GM18517 (cell line): Measurements from ENCODE around the gene C16orf90.
"Not testable (repeated sequence)": the region's sequence is repeated elsewhere in the genome, so short reads cannot be mapped to it uniquely, and the experiment has no call there.

ENCODE experiments used
- ATAC-seq: cut with Tn5 transposase; IDR thresholded peaks from one replicate; pipeline ENCODE4 v1.9.1; 2021; ENCODE audit warnings: mild to moderate bottlenecking, moderate library complexity; ENCODE audit not compliant: unreplicated experiment

The C16orf90 gene, protein sequence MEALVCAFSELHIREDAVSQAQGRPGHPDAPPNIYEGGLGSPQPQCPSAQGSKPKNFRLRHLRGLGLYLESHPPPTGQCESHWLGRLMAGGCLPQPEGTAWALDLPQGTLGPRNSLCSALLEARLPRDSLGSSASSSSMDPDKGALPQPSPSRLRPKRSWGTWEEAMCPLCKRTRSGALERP

DNA sequence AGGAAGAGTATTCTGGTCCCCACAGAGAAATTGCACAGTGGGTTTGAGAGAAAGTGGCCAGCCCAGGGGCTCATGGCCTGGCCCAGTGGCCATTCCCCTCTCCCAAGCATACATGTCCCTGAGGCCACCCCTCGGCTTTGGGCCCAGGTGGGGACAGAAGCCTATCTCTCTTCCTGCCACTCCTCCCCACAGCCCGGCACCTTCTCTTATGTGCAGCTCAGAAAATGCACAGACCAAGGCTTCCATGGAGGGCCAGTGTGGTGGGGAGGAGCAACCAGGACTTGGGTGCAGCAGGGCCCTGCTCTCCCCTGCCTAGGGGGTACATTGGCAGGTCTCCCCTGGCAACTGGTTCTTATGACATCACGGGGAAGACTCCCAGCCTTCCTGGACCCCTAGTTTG, at the start of gene C16orf90:
TSS of gene C16orf90 (minus strand) at position 314 of the 400 bp plus-strand sequence. CDS start at position 246, 68 bp downstream.
- no peak for ATAC-seq

DNA sequence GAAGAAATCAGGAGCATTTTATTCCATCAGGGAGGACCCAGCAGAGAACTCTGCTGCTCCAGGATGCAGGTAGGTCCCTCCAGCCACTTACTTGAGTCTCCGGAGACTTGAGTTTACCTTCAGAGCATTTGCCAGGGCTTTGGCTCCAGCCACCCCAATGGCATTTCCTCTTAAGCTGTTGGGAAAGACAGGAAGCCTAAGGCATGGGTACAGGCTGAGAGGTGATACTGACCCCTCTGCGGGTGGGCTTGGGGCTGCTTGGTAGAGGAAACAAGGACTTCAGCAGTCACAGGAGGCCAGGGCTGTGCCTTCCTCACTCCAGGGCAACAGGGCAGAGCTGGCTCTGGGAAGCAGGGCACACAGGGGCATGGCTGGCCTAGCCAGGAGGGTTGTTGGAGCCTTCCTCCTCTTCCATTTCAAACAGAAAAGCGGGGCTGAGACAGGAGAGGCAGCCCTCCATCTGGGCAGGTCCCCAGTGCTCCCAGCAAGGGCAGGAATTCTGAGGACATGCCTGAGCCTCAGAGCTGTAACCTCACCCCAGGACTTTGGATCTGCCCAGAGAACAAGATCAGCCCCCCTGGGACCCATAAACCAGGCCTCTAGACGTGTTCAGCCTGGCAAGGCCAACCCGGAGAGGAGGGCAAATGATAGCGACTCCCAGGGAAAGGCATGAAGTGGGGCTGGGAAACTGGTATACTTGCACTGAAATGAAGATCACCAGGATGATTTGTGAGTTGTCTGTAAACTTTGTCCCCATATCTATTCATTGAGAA, 47.5 kb upstream of the C16orf90 start:
- no peak for ATAC-seq

DNA sequence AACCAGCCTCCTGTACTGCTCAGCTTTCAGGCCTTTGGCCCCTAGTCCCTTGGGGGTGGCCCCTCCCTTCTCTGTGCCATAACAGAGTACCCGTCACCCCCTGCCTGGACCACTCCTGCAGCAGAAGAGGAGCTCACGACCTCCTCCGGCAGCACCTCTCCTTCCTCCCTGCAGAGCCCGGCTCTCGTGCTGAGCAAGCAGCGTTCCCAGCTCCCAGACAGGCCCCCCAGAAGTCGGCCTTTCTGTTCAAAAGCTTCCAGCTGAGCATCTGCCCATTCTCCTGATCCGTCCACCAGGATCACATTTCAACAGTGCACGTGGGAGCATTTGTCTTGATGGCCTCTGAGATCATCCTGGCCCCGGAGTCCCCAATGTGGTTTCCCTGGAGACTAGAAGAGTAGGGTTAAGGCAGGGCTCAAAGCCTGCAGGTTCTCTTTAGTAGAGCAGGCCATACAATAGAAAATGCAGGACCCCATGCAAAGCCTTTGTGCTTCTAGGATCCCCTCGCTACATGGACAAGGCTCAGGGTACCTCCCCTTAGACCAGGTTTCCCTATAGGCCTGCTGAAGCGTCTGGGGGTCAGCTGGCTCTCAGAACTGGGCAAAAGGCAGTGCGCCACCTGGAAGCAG, 46.4 kb upstream of the C16orf90 start:
- no peak for ATAC-seq

DNA sequence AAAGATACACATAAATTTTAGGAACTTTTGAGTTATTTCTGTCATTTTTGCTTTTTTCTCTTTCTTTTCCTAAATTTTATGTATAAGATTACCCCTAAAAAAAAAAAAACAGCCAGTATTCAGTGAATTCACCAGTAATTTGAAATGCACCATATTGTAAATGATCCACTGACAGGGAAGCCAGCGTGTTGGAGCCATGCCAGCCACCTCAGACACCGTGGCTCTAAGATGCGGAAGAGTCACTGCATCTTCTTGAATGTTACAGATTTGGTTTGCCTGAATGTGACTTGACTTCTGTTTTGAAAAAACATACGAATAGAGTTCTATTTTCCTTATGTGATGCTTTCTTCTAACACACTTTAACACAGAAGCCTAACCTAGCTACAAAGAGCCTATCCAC, 42.9 kb upstream of the C16orf90 start:
- ATAC-seq: no peak

DNA sequence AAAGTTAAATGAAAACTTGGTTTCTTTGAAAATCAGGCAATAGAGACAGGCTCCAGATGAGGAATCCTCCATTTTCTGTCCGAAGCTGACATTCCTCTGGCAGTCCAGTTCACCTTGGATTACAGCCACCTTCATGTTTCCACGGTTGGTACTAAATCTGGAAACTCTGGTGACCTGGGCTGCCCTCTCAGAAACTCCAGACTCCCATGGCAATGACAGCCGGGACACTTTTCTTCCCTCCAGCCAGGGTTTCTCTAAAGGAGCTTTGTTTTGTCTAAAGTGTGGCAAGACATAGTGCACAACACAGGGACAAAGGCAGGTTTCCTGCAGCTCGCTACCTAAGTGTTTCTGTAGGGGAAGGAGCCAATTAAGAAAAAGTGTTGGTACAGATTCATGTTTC, 41.6 kb upstream of the C16orf90 start:
- no peak for ATAC-seq

DNA sequence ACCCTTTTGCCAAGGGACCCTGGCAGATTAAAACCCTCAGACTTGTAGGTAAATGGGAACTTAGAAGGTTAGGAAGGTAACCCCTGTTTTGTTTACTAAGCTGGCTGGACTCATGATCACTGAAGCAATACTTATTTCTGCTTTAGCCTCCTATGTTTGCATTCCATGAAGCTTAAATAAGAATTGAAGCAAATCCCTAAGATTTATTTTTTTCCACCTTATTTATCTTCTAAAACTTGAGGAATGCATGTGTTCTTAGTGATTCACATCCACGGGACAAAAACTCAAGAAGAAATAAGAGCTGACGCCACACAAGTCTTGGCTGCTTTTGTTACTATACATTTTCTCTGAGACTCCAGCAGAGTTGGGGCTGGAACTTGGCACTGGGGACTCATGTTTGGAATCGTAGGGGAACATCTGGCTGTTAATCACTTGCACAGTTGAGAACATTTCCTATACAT, 41.0 kb upstream of the C16orf90 start:
- ATAC-seq: no peak

DNA sequence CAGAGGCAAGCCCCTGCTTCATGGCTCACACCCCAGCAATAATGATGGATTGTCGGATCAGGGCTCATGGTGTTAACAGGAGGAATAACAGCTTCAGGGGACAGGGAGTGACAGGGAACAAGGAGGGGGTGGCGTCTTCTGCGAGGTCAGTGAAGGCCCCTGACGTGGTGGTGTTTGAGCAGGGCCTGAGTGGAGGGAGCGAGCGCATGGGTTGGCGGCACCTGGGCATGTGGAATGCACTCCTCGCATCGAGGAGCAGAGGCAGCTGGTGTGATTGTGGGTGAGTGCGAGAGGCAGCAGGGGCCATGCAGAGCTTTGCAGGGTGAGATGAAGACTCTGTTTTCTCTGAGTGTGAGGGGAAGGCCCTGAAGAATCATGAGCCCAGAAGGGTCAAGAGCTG, 38.8 kb upstream of the C16orf90 start:
- no peak for ATAC-seq

DNA sequence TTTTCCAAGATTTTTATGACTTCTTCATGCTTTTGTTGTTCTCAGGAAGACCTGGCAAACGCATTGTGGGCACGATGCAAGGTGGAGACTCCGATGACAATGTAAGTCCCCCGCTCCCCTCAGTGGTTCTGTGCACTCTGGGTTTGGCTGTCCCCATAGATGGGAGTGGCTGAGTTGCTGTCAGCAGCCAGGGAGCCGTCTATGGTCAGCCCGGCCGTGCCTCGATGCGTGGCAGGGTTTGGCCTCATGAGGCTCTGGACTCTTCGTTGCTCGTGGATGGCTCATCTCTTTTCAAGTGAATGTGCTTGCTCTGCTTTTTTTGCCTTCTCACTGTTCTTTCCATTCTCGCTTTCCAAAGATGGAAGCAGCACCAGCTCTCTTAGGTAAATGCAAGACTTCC, 37.5 kb upstream of the C16orf90 start:
- no peak for ATAC-seq

DNA sequence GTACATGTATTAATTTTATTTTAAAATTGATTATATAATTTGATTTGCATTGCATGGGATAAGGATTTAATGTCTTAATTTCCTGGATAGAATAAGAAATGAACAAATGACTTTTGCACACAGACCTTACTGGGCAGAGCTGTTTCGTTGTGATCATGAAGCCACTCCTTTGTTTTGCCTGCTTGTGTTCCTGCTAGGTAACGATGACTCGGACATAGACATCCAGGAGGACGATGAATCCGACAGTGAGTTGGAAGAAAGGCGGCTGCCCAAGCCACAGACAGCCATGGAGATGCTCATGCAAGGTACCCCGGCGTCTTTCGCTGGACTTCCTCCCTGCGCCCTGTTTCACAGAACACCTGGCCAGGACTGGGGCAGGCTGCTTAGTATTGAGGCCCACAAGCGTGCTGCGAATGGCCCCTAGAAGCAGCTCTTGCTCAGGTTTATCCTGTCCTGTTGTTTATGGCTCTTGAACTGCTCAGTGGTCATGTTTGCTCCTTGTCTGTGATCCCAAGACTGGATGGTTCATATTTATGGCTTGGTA, 35.2 kb upstream of the C16orf90 start:
- ATAC-seq: no peak

DNA sequence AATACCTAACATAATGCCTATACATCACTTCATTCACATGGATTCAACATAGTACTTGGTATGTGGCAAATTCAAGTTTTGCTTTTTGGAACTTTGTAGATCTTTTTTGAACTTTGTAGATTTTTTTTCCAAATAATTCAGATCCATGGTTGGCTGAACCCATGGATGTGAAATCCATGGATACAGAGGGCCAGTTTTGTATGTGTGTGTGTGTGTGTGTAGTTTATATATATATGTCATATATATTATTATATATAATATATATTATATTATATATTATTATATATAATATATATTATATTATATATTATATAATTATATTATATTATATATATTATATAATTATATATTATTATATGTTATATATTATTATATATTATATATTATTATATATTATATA, 33.9 kb upstream of the C16orf90 start:
- ATAC-seq: no peak

DNA sequence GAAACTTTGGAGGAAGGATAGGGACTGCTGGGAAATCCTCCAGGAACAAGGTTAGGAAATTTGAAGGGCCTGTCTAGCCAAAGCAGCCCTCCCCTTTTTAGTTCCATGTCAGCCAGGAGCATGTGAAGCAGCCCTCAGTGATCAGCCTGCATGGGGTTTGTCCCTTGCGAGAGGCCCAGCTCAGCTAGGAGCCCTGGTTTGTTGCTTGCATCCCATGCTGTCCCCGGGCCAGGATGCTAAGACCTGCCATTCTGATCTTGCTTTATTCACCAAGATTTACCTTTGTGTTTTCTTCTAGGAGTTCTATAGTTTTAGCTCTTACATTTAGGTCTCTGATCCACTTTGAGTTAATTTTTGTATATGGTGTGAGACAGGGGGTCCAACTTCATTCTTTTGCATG, 33.1 kb upstream of the C16orf90 start:
- ATAC-seq: no peak

DNA sequence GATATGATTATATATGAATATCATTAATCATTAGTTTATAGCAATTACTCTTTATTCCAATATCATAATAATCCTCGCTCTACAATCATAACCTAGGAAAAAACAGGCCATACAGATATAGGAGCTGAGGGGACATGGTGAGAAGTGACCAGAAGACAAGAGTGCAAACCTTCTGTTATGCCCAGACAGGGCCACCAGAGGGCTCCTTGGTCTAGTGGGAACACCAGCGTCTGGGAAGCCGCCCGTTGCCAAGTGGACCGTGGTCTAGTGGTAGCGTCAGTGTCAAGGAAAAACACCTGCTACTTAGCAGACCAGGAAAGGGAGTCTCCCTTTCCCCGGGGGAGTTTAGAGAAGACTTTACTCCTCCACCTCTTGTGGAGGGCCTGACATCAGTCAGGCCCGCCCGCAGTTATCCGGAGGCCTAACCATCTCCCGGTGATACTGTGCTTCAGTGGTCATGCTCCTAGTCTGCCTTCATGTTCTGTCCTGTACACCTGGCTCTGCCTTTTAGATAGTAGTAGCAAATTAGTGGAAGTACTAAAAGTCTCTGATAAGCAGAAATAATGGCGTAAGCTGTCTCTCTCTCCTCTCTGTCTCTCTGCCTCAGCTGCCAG, 32.0 kb upstream of the C16orf90 start:
- ATAC-seq: not testable (repeated sequence)

DNA sequence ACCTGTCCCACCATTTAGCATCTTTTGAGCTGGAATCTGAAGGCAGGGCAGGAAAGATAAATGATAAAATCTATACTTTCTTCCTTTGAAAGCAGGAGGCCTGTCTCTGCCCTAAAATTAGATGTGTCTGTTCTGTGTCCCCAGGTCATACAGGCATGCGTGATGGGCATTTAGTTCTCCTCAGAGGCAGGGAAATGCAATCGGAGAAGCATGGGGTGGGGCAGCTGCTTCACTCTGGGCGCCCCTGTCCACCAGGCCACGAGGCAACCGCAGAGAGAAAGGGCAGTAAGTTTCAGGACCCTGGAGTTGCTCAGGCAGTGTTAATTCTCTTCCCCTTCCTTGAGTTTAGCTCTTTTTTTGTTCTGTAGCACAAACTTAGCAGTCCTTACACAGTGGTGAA, 30.7 kb upstream of the C16orf90 start:
- ATAC-seq: no peak

DNA sequence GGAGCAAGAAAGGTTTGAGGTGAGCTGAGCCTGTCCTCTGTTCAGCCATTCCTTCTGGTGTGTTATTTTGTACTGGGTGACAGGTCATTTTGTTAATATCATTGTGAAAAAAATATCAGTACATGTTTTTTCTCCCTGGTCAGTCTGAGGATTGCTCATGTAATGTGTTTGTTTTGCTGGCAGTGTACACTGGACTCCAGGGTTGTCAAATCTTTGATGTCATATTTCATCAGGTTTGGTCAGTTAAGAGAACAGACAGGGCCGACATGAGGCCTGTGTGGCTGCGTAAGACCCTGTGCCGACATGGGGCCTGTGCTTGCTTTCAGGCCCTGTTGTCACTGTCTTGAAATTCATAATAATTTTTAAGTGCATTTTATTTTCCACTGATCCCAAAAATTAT, 28.0 kb upstream of the C16orf90 start:
- ATAC-seq: no peak

DNA sequence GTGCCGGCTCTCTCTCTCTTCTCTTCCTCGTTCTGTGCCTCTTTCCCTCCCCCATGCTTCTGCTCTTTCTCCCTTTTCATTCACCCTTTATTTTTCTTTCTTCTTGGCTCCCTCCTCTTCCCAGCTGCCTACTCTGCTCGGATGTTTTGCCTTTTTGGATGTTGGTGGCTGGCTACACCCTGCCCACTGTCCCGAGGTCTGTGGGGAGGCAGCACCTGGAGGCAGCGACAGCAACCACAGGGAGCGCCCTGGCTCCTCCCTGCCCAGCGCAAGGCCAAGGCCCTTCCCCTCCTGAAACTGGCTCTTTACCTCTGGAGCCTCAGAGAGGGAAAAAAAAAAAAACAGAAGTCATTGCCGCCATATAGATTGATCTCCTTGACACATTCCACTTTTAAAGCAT, 25.6 kb upstream of the C16orf90 start:
- ATAC-seq: no peak

DNA sequence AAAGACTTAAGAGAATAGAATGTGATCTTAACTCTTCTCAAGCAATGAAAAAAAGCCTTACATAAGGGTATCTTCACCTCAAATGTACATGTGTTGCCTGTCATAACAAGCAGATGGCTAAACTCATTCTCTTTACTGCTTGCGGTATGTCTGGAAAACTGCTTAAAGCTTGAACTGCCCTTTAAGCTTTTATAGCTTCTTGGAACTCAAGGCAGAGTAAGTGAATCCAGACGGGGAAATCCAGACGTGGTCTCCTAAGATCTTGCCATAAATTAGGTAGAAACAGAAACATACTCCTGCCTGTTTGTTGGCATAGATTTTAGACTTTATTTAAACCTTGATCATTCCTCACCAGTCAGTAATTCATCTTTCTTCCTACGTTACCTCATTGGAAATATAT, 25.1 kb upstream of the C16orf90 start:
- no peak for ATAC-seq

DNA sequence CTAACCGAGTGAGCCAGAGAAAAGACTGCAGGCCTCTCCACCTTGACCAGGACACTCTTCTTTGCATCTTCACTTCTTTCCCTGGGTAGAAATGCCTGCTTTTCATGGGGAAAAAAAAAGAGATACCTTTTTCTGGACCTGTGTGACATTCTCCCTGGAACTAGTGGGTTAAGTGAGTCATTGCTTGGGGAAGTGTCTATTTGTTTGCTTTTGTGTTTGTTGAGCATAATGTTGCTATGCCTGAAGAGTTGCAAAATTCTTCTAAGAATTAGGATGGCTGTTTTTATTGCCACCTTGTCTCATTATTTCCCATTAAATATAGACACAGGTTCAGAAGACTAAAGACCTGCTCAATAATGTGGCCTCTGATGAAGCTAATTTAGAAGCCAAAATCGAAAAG, 24.3 kb upstream of the C16orf90 start:
- ATAC-seq: no peak

DNA sequence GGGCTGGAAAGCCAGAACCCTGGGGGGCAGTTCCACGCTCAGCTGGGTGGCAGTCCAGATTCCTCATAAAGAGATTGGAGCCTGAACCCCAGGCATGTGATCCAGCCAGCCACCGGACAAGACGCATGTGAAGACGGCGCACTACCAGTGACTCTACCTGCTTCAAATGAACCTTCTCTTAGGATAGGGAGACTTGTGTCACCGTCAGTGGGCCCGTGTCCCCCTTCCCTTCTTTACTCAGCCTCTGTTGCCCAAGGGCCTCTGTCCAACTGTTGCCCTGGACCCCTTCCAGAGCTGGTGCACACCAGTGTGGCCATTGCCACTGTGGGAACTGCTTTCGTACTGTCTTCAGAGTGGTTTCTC, 23.7 kb upstream of the C16orf90 start:
- ATAC-seq: no peak

DNA sequence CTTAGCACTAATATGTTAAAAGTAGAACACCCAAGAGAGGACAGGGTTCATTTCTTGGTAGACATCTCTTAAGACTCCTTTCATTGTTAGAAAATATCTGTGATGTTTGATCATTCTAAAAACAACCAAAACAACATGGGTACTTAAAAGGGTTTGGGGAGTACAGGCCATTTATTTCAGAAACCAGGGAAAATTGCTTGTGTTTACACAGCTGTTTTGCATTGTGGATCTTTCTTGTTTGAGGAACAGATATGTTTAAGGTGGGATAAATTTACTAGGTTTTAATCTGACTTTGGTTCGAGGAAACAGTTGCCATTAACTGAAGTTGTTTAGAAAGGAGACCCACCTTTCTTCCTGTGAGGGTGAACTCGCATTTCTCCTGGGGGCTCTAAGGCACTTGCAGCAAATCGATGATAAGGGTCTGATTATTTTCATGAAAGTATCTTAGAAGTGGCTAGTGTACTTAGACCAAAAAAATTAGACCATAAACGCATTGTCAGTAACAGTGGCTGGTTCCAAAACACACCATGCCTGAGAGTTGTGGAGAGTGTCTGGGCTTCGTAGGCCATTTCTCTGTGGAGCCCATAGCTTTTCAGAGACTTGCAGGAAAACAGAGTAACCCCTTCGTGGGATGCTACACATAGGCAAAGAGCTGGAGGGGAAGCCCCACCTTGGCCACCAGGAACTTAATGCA, 23.1 kb upstream of the C16orf90 start:
- no peak for ATAC-seq

DNA sequence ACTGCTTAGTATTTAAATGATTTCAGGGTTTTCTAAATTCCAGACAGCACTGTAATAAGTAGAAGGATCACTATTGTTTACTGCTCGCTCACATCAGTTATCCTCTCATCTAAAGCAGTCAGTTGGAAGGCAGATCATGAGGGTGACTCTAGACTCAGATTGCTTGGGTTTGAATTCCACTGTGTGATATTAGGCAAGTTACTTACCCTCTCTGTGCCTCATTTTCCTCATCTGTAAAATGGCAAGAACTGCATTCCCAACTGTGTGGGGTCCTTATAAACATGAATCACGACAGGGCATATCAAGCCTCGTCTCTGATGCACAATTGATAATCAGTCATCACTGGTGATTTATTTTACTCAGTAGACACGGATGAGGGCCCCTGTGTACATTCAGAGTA, 20.6 kb upstream of the C16orf90 start:
- no peak for ATAC-seq

DNA sequence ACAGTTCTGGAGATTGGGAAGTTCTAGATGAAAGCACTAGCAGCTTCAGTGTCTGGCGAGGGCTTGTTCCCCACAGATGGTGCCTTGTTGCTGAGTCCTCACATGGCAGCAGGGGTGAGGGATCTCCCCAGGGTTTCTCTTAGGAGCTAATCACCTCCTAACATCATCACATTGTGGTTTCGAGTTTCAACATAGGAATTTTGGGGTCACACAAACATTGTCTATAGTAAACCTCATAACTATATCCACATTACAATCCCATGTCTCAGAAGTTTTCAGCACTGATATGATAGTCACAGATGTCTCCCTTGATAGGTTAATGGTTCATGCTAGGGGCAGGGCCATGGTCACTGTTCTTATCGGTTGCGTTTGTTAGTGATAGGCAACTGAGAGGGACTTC, 19.3 kb upstream of the C16orf90 start:
- ATAC-seq: no peak
